ENCODE data around the gene JAGN1.

JAGN1 gene

DNA sequence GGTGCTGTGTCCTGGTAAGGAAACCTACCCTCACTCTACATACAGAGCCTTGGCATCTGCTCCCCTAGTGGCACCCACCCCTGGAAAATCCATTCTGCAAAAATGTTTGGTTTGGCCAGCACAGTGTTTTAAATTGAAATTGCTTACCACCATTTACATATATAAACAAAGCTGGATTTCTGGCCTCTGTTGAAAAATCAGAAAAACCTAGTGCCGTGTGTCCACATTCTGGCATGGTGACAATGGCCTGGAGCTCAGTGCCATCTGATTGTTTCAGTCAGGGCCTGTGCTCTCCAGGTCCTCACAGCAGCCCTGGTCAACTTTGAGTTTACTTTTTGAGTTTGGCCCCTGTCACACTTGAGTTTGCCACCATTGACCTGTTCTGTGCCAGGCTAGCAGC is 23.6 kb downstream of the JAGN1 start:
- H3K9ac ChIP-seq (ENCODE audit: low read length) = peak overlapping the region; percentile 98
- peak; percentile 51 for DNase-seq (ENCODE audit: low read depth)
- H3K9me3 ChIP-seq (ENCODE audit: control insufficient read depth, low read length) = no peaks in the 10 kb centered on the region
- peaks cover 4% of the 10 kb centered on the region for H3K36me3 ChIP-seq (ENCODE audit: control insufficient read depth, insufficient read depth, low read length, severe bottlenecking)
- peaks cover 59% of the 10 kb centered on the region for H3K4me1 ChIP-seq (ENCODE audit: control insufficient read depth, insufficient read depth, low read length)
- no peak overlapping the region for H3K4me3 ChIP-seq (ENCODE audit: low read length)
- no peaks in the 10 kb centered on the region for H3K27me3 ChIP-seq (replicated peaks; ENCODE audit: control insufficient read depth, insufficient read depth, low read length)

DNA sequence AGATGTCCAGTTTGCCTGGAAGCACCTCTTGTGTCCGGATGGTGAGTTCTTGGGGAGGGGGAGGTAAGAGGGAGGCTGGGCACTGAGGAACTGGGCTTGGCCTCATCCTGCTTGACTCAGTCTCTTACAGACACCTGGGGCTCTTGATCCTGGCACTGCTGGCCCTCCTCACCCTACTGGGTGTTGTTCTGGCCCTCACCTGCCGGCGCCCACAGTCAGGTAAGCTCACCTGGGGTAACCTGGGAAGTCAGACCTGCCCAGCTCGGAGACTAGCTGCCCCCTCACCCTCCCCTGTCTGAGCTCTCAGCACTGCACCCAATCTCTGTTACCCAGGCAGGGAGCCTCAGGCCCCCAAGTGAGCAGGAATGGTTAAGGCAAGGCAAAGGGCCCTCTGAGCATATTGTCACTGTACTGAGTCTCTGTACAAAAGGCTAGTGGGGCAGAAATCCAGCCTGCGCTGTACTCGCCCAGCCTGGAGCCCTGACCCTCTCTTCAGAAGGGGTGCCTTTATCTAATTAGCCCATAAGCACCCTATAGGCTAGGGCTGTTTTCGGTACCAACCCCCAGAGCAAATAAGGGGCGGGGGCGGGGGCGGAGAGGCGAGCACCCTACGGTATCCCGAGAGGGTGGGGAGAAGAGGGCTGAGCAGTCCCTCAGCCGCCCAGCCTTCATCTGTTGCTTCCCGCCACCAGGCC is 24.3 kb downstream of the JAGN1 start:
- Histone ChIP-seq H3K27me3 (replicated peaks; ENCODE audit: control insufficient read depth, insufficient read depth, low read length) (no peaks in the 10 kb centered on the region), H3K4me3 (ENCODE audit: low read length) (peak overlapping the region; percentile 81), H3K9ac (ENCODE audit: low read length) (peak overlapping the region; percentile 98), H3K9me3 (ENCODE audit: control insufficient read depth, low read length) (no peaks in the 10 kb centered on the region), H3K36me3 (ENCODE audit: control insufficient read depth, insufficient read depth, low read length, severe bottlenecking) (peaks cover 5% of the 10 kb centered on the region), H3K4me1 (ENCODE audit: control insufficient read depth, insufficient read depth, low read length) (peaks cover 54% of the 10 kb centered on the region)
- DNase-seq (ENCODE audit: low read depth) = no peak

- H3K4me1 ChIP-seq (ENCODE audit: control insufficient read depth, insufficient read depth, low read length) = peaks cover 53% of the 10 kb centered on the region
- H3K9me3 ChIP-seq (ENCODE audit: control insufficient read depth, low read length) = no peaks in the 10 kb centered on the region
- DNase-seq (ENCODE audit: low read depth) = peak; percentile 82
Measured at GRCh38 chr3:9915254-9916141, 25.1 kb downstream of the JAGN1 start.

DNA sequence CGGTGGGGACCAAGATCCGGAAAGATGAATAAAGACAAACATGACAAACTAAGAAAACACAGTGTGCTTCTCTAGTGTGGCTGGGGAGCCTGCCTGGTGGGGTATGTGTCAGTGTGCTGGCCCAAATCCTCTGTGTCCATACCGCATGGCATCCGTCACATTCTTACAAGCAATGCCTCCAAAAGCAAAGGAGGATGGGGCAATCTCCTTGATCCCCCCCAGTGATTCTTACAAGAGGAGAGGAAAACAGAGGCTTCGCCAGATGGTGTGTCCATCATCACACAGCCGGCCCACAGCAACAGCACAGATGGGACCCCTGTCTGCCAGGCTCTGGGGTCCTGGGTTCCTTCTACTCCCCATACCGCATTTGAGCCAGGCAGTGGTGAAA is 25.9 kb downstream of the JAGN1 start:
- Histone ChIP-seq H3K4me1 (ENCODE audit: control insufficient read depth, insufficient read depth, low read length) (peaks cover 53% of the 10 kb centered on the region), H3K4me3 (ENCODE audit: low read length) (peak overlapping the region; percentile 81), H3K9ac (ENCODE audit: low read length) (peak overlapping the region; percentile 98), H3K9me3 (ENCODE audit: control insufficient read depth, low read length) (no peaks in the 10 kb centered on the region), H3K36me3 (ENCODE audit: control insufficient read depth, insufficient read depth, low read length, severe bottlenecking) (peaks cover 18% of the 10 kb centered on the region), H3K27me3 (replicated peaks; ENCODE audit: control insufficient read depth, insufficient read depth, low read length) (no peaks in the 10 kb centered on the region)
- peak; percentile 53 for DNase-seq (ENCODE audit: low read depth)

More at GRCh38 chr3:9915254-9916141, 25.1 kb downstream of the JAGN1 start:
- peak overlapping the region; percentile 81 for H3K4me3 ChIP-seq (ENCODE audit: low read length)
- peak overlapping the region; percentile 98 for H3K9ac ChIP-seq (ENCODE audit: low read length)
- peaks cover 12% of the 10 kb centered on the region for H3K36me3 ChIP-seq (ENCODE audit: control insufficient read depth, insufficient read depth, low read length, severe bottlenecking)
- no peaks in the 10 kb centered on the region for H3K27me3 ChIP-seq (replicated peaks; ENCODE audit: control insufficient read depth, insufficient read depth, low read length)

- H3K9me3 ChIP-seq (ENCODE audit: control insufficient read depth, low read length) = no peaks in the 10 kb centered on the region
- peaks cover 18% of the 10 kb centered on the region for H3K36me3 ChIP-seq (ENCODE audit: control insufficient read depth, insufficient read depth, low read length, severe bottlenecking)
- peak; percentile 91 for DNase-seq (ENCODE audit: low read depth)
- peak within 1 kb of the TSS; percentile 81 for H3K4me3 ChIP-seq (ENCODE audit: low read length)
- H3K4me1 ChIP-seq (ENCODE audit: control insufficient read depth, insufficient read depth, low read length) = peaks cover 51% of the 10 kb centered on the region
- no peaks in the 10 kb centered on the region for H3K27me3 ChIP-seq (replicated peaks; ENCODE audit: control insufficient read depth, insufficient read depth, low read length)
- H3K9ac ChIP-seq (ENCODE audit: low read length) = peak within 1 kb of the TSS; percentile 98
Measured at GRCh38 chr3:9916734-9917680, 26.6 kb downstream of the JAGN1 start, which contains the start of gene IL17RC. Gene IL17RC (plus strand): TSS chr3:9917098. CDS start chr3:9917316, 218 bp downstream.

GRCh38 chr3:9917820-9918219 is 27.4 kb downstream of the JAGN1 start:
- no peak for DNase-seq (ENCODE audit: low read depth)
- H3K9me3 ChIP-seq (ENCODE audit: control insufficient read depth, low read length) = no peaks in the 10 kb centered on the region
- H3K4me1 ChIP-seq (ENCODE audit: control insufficient read depth, insufficient read depth, low read length) = peaks cover 42% of the 10 kb centered on the region
- H3K4me3 ChIP-seq (ENCODE audit: low read length) = peak overlapping the region; percentile 81
- peaks cover 21% of the 10 kb centered on the region for H3K36me3 ChIP-seq (ENCODE audit: control insufficient read depth, insufficient read depth, low read length, severe bottlenecking)
- peak overlapping the region; percentile 98 for H3K9ac ChIP-seq (ENCODE audit: low read length)
- H3K27me3 ChIP-seq (replicated peaks; ENCODE audit: control insufficient read depth, insufficient read depth, low read length) = no peaks in the 10 kb centered on the region

DNA sequence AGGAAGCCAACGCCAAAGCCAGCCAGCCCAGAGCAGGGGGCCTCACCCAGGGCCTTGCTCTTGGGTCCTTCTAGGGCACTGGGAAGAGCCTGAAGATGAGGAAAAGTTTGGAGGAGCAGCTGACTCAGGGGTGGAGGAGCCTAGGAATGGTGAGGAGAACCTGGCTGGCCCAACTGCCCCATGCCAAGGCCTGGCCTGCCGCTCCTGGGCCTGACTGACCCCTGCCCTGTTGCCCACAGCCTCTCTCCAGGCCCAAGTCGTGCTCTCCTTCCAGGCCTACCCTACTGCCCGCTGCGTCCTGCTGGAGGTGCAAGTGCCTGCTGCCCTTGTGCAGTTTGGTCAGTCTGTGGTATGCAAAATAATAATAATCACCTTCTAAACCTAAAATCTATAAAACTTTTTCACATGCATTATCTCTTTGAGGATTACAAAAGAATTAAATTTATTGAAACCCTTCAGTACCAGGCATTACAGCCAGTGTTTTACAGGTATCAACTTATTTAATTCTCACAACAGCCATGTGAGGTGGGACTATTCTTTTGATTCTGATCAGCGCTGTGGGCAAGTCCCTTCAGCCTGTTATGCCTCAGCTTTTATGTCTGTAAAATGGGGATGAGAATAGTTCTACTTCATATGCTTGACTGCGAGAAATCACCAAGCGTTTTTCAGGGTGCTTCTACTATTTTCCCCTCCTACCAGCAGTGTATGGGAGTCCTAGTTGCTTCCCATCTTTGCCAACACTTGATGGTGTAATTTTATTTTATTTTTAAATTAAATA is 28.0 kb downstream of the JAGN1 start:
- no peak for DNase-seq (ENCODE audit: low read depth)
- H3K4me3 ChIP-seq (ENCODE audit: low read length) = peak overlapping the region; percentile 81
- no peaks in the 10 kb centered on the region for H3K9me3 ChIP-seq (ENCODE audit: control insufficient read depth, low read length)
- H3K9ac ChIP-seq (ENCODE audit: low read length) = peak overlapping the region; percentile 98
- peaks cover 40% of the 10 kb centered on the region for H3K4me1 ChIP-seq (ENCODE audit: control insufficient read depth, insufficient read depth, low read length)
- peaks cover 23% of the 10 kb centered on the region for H3K36me3 ChIP-seq (ENCODE audit: control insufficient read depth, insufficient read depth, low read length, severe bottlenecking)
- H3K27me3 ChIP-seq (replicated peaks; ENCODE audit: control insufficient read depth, insufficient read depth, low read length) = no peaks in the 10 kb centered on the region

- Histone ChIP-seq H3K9me3 (ENCODE audit: control insufficient read depth, low read length) (no peaks in the 10 kb centered on the region), H3K4me1 (ENCODE audit: control insufficient read depth, insufficient read depth, low read length) (peaks cover 8% of the 10 kb centered on the region), H3K36me3 (ENCODE audit: control insufficient read depth, insufficient read depth, low read length, severe bottlenecking) (peaks cover 51% of the 10 kb centered on the region), H3K27me3 (replicated peaks; ENCODE audit: control insufficient read depth, insufficient read depth, low read length) (no peaks in the 10 kb centered on the region), H3K4me3 (ENCODE audit: low read length) (no peak overlapping the region), H3K9ac (ENCODE audit: low read length) (no peak overlapping the region)
- no peak for DNase-seq (ENCODE audit: low read depth)
Measured at GRCh38 chr3:9928158-9928557, 37.7 kb downstream of the JAGN1 start.

DNA sequence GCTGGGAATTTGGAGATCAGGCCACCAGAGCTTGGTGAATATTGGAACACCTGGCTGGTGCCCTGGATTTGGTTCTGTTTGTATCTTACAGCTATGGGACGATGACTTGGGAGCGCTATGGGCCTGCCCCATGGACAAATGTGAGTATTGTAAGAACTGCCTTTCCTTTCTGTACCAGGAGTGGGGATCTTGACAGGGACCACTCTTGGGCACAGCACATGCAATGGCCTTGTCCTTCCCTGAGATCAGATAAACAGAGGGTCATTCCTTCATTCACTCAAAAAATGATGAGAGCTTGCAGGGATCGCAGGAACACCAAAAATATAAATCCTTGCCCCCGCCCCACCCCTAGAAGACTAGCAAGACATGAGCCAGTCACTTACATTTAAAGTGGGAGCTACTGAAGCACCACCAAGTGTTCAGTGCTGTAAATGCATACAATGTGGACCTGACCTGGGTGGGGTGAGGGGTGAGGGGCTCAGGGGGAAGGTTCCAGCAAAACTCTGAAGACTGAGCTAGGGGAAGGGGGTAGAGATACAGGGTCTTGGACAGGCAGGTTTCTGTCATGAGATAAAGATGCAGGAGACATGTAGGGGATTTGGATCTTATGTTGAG is 40.5 kb downstream of the JAGN1 start:
- H3K9ac ChIP-seq (ENCODE audit: low read length) = no peak overlapping the region
- no peak overlapping the region for H3K4me3 ChIP-seq (ENCODE audit: low read length)
- H3K4me1 ChIP-seq (ENCODE audit: control insufficient read depth, insufficient read depth, low read length) = peaks cover 25% of the 10 kb centered on the region
- DNase-seq (ENCODE audit: low read depth) = peak; percentile 14
- H3K9me3 ChIP-seq (ENCODE audit: control insufficient read depth, low read length) = no peaks in the 10 kb centered on the region
- H3K36me3 ChIP-seq (ENCODE audit: control insufficient read depth, insufficient read depth, low read length, severe bottlenecking) = peaks cover 35% of the 10 kb centered on the region
- H3K27me3 ChIP-seq (replicated peaks; ENCODE audit: control insufficient read depth, insufficient read depth, low read length) = no peaks in the 10 kb centered on the region

- peak overlapping the region; percentile 81 for H3K9ac ChIP-seq (ENCODE audit: low read length)
- no peaks in the 10 kb centered on the region for H3K27me3 ChIP-seq (replicated peaks; ENCODE audit: control insufficient read depth, insufficient read depth, low read length)
- H3K4me3 ChIP-seq (ENCODE audit: low read length) = peak overlapping the region; percentile 89
- peaks cover 36% of the 10 kb centered on the region for H3K36me3 ChIP-seq (ENCODE audit: control insufficient read depth, insufficient read depth, low read length, severe bottlenecking)
- DNase-seq (ENCODE audit: low read depth) = no peak
- peaks cover 29% of the 10 kb centered on the region for H3K4me1 ChIP-seq (ENCODE audit: control insufficient read depth, insufficient read depth, low read length)
- no peaks in the 10 kb centered on the region for H3K9me3 ChIP-seq (ENCODE audit: control insufficient read depth, low read length)
Measured at GRCh38 chr3:9932535-9932842, 42.1 kb downstream of the JAGN1 start.

All from adipocyte (in vitro differentiated cells).